Cardiac septum (tissue), 1 donor: Measurements from ENCODE around the gene PVALEF. TPM values are rescaled to one million over a fixed set of nuclear protein-coding genes. Genes with fewer than 3 reads are reported as not detected.
A peak's percentile ranks its signal among the peaks of the same experiment; 100 is the strongest.

Experiments
- DNase-seq: peaks from one replicate; pipeline ENCODE4 v3.0.0-alpha.2; 2020; ENCODE audit warnings: low spot score
- intact Hi-C: fragments of 100-400 bp; cut with DNase I; formaldehyde crosslinking; loops from one replicate; pipeline ENCODE4 v1.14.0; 2022
- total RNA-seq: library from RNA; stranded (reverse); fragmentation: NEBNext Ultra II Directional; extraction: Animal tissue kit (Norgen Biotek cat#: 25700); gene quantifications from one replicate; pipeline ENCODE4 v1.2.1, GENCODE V29; 2021
- donor health status: DM: no; HTN: no; CAD: no.

PVALEF gene
- total RNA-seq, 1 donor from 2014 or later = not detected

GRCh38 chr17:81191646-81192045 lies 26.3 kb downstream of the PVALEF start:
- intact Hi-C loops = no loop called here
- no peak for DNase-seq

GRCh38 chr17:81192386-81193050 lies 27.2 kb downstream of the PVALEF start:
- no peak for DNase-seq
- intact Hi-C loops = no loop called here

- intact Hi-C loops = no loop called here
- no peak for DNase-seq
Observed at GRCh38 chr17:81193051-81193410, 27.7 kb downstream of the PVALEF start.

GRCh38 chr17:81193470-81194224 lies 28.3 kb downstream of the PVALEF start:
- intact Hi-C loops = no loop called here
- no peak for DNase-seq

GRCh38 chr17:81194225-81194760 lies 29.0 kb downstream of the PVALEF start:
- no peak for DNase-seq
- intact Hi-C loops = no loop called here

GRCh38 chr17:81194941-81195901 lies 29.9 kb downstream of the PVALEF start:
- peak; percentile 80 for DNase-seq
- intact Hi-C loops = no loop called here

GRCh38 chr17:81195941-81196495 lies 30.7 kb downstream of the PVALEF start:
- DNase-seq = no peak
- intact Hi-C loops = no loop called here

GRCh38 chr17:81196505-81197408 lies 31.4 kb downstream of the PVALEF start:
- intact Hi-C loops = no loop called here
- no peak for DNase-seq

- intact Hi-C loops = no loop called here
- no peak for DNase-seq
Observed at GRCh38 chr17:81197409-81197795, 32.1 kb downstream of the PVALEF start.

GRCh38 chr17:81197831-81198490 lies 32.7 kb downstream of the PVALEF start:
- intact Hi-C loops = no loop called here
- no peak for DNase-seq

GRCh38 chr17:81198826-81199481 lies 33.6 kb downstream of the PVALEF start:
- DNase-seq = no peak
- intact Hi-C loops = no loop called here

GRCh38 chr17:81199482-81199830 lies 34.1 kb downstream of the PVALEF start:
- intact Hi-C loops = no loop called here
- DNase-seq = no peak

GRCh38 chr17:81200201-81200600 lies 34.9 kb downstream of the PVALEF start:
- intact Hi-C loops = loop anchor here (5.0 kb wide), 1 partner anchor 58 kb away; no protein-coding TSS in a partner anchor
- no peak for DNase-seq

- intact Hi-C loops = loop anchor here (5.0 kb wide), 1 partner anchor 59 kb away; no protein-coding TSS in a partner anchor
- DNase-seq = no peak
Observed at GRCh38 chr17:81200695-81201580, 35.6 kb downstream of the PVALEF start.

GRCh38 chr17:81202318-81202717 lies 37.0 kb downstream of the PVALEF start:
- no peak for DNase-seq
- intact Hi-C loops = loop anchor here (5.0 kb wide), 1 partner anchor 60 kb away; no protein-coding TSS in a partner anchor

- intact Hi-C loops = loop anchor here (5.0 kb wide), 1 partner anchor 61 kb away; no protein-coding TSS in a partner anchor
- DNase-seq = no peak
Observed at GRCh38 chr17:81203136-81203535, 37.8 kb downstream of the PVALEF start.
